LNCaP clone FGC (cell line): ENCODE data around the gene OSGEPL1.
"Not testable (repeated sequence)": the region's sequence is repeated elsewhere in the genome, so short reads cannot be mapped to it uniquely, and the experiment has no call there.

Experiments used
- DNase-seq: peaks from one replicate; pipeline ENCODE4 v3.0.0-alpha.2; 2011; ENCODE audit warnings: low read depth
- H3K4me3 ChIP-seq: 2 replicates; pipeline ENCODE4 v1.5.1; 2011; ENCODE audit warnings: mild to moderate bottlenecking, low read depth, low read length, control low read depth
- CTCF ChIP-seq: IDR thresholded peaks from 2 replicates; pipeline ENCODE4 v1.5.1; 2012; ENCODE audit warnings: mild to moderate bottlenecking; ENCODE audit not compliant: control insufficient read depth, insufficient read depth; ENCODE audit errors: extremely low read depth

The OSGEPL1 gene

GRCh38 chr2:189729430-189729829 is 33.2 kb downstream of the OSGEPL1 start:
- TF ChIP-seq CTCF = no peak

DNA sequence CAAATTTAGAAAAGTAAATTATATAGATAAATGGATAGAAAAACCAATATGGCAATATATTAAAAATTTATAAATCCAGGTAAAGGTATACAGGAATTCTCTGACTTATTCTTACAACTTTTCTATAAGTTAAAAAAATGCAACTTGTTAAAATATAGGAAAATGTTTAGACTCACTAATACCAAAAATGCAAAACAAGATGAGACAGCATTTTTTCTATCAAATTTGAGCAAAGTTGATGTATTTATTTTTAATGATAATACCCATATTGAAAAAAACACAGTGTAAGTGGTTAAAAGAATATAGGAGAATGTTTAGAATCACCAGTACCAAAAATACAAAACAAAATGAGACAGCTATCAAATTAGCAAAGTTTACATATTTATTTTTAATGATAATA is 35.7 kb downstream of the OSGEPL1 start:
- H3K4me3 ChIP-seq = no peak overlapping the region
- TF ChIP-seq CTCF = no peak
- no peak for DNase-seq

More at GRCh38 chr2:189729430-189729829, 33.2 kb downstream of the OSGEPL1 start:
- DNase-seq = no peak
- H3K4me3 ChIP-seq = no peak overlapping the region

DNA sequence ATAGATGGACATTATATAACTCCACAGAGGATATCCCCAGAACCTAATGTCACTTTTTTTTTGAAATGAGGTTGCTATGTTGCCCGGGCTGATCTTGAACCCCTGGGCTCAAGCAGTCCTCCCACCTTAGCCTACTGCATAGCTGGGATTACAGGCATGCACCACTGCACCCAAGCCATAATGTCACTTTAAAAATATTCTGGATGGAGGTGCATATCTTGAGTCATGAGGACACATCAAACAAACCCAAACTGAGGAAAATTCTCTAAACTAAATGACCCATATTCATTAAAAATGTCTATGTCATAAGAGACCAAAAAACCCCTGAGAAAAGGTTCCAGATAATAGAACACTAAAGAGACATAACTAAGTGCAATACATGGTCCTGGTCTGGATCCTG is 36.3 kb downstream of the OSGEPL1 start:
- no peak for TF ChIP-seq CTCF
- DNase-seq = no peak
- no peak overlapping the region for H3K4me3 ChIP-seq

GRCh38 chr2:189723192-189723591 is 39.4 kb downstream of the OSGEPL1 start:
- no peak for TF ChIP-seq CTCF
- no peak for DNase-seq

GRCh38 chr2:189719571-189719970 is 43.0 kb downstream of the OSGEPL1 start:
- TF ChIP-seq CTCF = no peak

More at GRCh38 chr2:189723192-189723591, 39.4 kb downstream of the OSGEPL1 start:
- no peak overlapping the region for H3K4me3 ChIP-seq

GRCh38 chr2:189717593-189717992 is 45.0 kb downstream of the OSGEPL1 start:
- not testable (repeated sequence) for H3K4me3 ChIP-seq, DNase-seq

More at GRCh38 chr2:189719571-189719970, 43.0 kb downstream of the OSGEPL1 start:
- H3K4me3 ChIP-seq = no peak overlapping the region
- no peak for DNase-seq

- no peak for DNase-seq
- no peak for TF ChIP-seq CTCF
- H3K4me3 ChIP-seq = no peak overlapping the region
Observed at GRCh38 chr2:189709501-189710221, 52.9 kb downstream of the OSGEPL1 start.
